GM10847 (cell line): ENCODE data around the gene SDR9C7.

ENCODE experiments used
- POLR2A ChIP-seq: IDR thresholded peaks from 2 replicates; pipeline ENCODE4 v1.6.1; 2011; ENCODE audit not compliant: insufficient read length; ENCODE audit errors: extremely low read depth

The SDR9C7 gene

GRCh38 chr12:56948881-56949280 is 14.7 kb upstream of the SDR9C7 start:
- no peak for TF ChIP-seq POLR2A

DNA sequence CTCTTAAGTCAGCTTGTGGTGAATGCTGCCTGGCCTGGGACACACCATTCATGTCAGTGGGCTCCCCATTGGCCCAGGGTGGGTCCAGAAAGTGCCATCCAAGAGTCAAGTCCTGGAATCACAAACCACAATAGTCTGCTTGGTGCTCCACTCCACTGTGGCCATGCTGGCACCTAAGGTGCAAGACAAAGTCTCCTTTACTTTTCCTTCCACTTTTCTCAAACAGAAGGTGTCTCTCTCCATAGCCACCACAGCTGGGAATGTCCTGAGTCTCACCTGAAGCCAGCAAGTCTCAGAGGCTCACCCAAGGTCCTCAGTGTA is 14.2 kb upstream of the SDR9C7 start:
- TF ChIP-seq POLR2A, result no peak

DNA sequence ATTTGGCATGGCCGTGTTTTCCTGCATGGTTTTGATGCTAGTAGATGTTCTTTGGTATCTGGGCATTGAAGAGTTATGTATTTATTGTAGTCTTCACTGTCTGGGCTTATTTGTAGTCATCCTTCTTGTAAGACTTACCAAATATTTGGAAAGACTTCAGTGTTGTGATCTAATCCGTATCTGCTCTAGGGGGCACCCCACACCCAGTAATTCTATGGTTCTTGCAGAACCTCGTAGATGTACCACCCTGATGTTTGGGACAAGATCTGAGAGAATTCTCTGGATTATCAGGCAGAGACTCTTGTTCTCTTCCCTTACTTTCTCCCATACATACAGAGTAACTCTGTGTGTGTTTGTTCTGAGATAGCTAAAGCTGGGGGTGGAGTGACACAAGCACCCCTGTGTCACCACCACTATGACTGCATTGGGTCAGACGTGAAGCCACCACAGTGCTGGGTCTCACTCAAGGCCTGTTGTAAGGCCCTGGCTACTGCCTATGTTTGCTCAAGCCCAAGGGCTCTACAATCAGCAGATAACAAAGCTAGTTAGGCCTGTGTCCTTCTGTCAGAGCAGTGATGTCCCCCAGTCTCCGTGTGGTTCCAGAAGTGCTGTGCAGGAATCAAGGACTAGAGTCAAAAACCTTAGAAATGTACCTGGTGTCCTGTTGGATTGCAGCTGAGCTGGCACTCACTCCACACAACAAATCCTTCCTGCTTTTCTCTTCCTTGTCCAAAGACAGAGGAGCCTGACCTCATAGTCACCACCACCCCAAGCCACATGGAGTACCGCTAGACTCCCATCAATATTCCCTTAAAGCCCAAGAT is 13.6 kb upstream of the SDR9C7 start:
- no peak for TF ChIP-seq POLR2A

DNA sequence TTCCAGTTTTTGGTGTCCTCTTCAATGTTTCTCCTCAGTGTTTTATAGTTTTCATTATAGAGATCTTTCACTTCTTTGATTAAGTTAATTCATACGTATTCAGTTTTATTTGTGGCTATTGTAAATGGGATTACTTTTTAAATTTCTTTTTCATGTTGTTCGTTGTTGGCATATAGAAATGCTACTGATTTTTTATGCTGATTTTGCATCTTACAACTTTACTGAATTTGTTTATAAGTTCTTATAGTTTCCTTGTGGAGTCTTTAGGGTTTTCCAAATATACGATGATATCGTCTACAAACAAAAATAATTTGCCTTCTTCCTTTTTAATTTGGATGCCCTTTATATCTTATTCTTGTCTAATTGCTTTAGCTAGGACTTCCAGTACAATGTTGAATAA is 9.7 kb upstream of the SDR9C7 start:
- no peak for TF ChIP-seq POLR2A

GRCh38 chr12:56941299-56942017 is 7.2 kb upstream of the SDR9C7 start:
- no peak for TF ChIP-seq POLR2A

DNA sequence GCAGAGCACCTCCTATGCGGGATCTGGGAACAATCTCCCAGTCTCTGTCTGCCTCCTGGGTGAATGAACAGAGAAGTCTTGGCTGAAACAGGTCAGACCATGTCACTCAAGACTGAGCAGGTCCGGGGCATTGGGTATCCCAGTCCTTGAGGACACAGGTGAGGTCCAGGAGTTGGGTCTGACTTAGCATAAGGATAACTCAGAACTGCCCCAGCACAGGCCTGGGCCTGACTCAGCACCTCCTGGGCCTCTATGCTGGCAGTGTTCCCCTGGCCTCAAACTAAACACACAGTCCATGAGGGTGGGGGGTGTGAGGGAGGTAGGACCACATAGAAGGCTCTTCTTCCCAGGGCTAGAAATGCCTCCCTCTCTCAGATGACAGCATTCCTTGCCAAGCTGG is 1.5 kb upstream of the SDR9C7 start:
- no peak for TF ChIP-seq POLR2A

DNA sequence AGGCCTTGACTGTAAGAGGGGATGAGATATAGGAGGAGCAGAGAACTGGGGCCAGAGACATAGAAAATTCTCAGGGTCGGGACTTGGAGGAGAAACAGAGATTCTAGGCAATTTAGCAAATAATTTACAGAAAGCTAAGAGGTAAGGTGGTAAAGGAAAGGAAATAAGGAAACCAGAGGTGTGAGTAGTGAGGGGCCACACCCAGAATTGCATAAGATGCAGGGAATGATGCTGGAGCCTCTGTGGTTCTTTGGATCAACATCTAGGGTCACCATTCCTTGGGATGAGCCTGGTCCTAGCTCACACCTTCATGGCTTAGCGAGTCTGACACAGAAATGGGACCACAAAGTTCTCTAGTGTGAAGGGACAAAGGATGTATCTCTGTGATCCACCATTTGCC is 949 bp upstream of the SDR9C7 start:
- TF ChIP-seq POLR2A, result no peak

- TF ChIP-seq POLR2A, result no peak
Observed at GRCh38 chr12:56932867-56933266, 1.3 kb downstream of the SDR9C7 start.

DNA sequence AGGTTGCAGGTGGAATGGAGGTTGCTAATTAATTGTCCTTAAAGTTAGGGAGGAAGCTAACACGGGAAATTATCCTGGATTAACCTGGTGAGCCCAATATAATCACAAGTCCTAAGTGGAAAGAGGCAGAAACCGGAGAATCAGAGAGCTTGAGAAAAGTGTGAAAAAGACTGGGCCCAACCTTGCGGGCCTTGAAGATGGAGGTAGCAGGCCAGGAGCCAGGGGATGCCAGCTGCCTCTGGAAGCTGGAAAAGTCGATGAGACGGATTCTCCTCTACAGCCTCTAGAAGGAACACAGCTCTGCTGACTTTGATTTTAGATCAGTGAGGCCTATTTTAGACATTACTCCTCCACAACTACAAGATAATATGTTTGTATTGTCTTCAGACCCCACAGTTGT is 2.1 kb downstream of the SDR9C7 start:
- no peak for TF ChIP-seq POLR2A

- TF ChIP-seq POLR2A, result no peak
Observed at GRCh38 chr12:56931474-56931978, 2.7 kb downstream of the SDR9C7 start.

DNA sequence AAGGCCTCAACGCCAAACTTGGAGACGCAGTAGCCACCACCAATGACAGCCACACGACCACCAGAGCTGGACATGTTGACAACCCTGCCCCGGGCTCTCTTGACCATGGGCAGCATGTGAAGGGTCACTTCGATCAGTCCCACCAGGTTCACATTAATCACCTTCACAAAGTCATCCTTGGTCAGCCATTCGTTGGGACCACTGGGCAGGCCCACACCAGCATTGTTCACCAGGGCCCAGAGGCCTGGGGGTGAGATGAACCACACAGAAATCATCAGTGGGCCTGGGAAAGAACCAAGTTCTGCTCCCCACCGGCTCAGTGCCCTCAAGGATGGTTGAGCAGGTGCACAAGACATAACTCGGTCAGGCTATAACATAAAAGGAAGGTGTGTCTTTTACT is 4.0 kb downstream of the SDR9C7 start:
- no peak for TF ChIP-seq POLR2A

DNA sequence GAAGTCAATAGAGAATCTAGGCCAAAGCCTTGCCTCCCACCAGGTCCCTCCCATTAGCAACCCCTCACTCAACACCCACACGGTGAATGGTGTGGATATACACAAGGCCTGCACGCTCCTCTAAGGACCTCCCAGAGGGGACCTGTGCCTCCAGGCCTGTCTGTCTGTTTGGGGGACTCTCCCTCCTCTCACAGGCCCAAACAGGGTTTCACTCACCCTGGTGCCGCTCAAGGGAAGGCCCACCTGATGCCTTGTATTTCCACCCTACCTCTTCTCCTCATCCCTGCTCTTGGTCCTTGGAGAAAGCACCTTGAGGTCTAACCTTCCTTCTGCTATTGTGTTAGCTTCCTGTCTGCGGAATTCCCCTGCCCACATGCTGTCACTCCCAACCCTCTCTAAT is 4.4 kb downstream of the SDR9C7 start:
- no peak for TF ChIP-seq POLR2A

- no peak for TF ChIP-seq POLR2A
Observed at GRCh38 chr12:56928262-56928661, 5.9 kb downstream of the SDR9C7 start.

- TF ChIP-seq POLR2A, result no peak
Observed at GRCh38 chr12:56927281-56927680, 6.9 kb downstream of the SDR9C7 start.

DNA sequence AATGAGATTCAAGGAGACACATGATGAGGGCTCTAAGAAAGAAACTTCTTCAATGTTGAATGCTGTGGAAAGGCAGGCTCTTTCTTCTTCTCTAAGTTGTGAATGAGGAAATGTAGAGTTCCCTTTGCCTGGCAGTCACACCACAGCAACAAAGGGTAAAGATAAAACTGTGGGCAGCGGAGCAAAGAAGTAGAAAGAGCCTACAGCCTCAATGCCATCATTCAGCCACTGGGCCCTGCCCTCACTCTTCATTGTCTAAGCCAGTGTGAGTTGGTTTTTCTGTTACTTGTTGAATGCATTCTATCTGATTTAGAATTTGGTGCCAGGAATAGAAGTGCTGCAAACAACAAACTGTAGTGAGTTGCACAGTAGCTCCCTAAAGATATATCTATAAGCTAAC is 12.2 kb downstream of the SDR9C7 start:
- no peak for TF ChIP-seq POLR2A

- no peak for TF ChIP-seq POLR2A
Observed at GRCh38 chr12:56921346-56921745, 12.9 kb downstream of the SDR9C7 start.

DNA sequence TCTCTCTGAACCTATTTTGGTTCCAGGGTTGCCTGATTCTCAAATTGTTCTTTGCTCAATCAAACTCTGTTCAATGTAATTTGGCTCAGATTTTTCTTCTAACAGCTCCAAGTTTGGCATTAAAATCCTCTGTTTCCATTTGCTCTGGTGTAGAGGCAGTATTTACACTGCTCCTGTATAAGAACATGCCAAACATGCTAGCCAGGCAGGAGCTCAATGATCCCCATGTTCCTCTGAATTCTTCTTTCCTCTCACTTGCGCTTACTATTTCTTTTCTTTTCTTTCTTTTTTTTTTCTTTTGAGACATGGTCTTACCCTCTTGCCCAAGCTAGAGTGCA is 17.2 kb downstream of the SDR9C7 start:
- TF ChIP-seq POLR2A, result no peak
